Gastroesophageal sphincter (tissue), 4 donors: ENCODE measurements around the gene LAMA3. TPM values are rescaled to one million over a fixed set of nuclear protein-coding genes. Genes with fewer than 3 reads are reported as not detected.

Experiments
- ATAC-seq: fragments of 150-250 bp; one replicate; pipeline ENCODE4 v1.9.1; 2016; ENCODE audit warnings: mild to moderate bottlenecking, moderate library complexity
- H3K27ac ChIP-seq, 4 donors: fragments of 200-600 bp; sonication (generic) in 3 of 4; 1 replicate in 3 of 4; 2 replicates in 1 of 4; pipeline ENCODE4 v1.5.1; 2016 to 2019
- H3K27me3 ChIP-seq: fragments of 200-600 bp; sonication (generic); one replicate; pipeline ENCODE4 v1.5.1; 2019
- H3K36me3 ChIP-seq, 2 donors: fragments of 200-600 bp; sonication (generic); one replicate each; pipeline ENCODE4 v1.5.1; 2019; ENCODE audit warnings: control low read depth in 1 of 2
- H3K4me1 ChIP-seq, 3 donors: fragments of 200-600 bp; sonication (generic); 1 replicate in 2 of 3; 2 replicates in 1 of 3; pipeline ENCODE4 v1.5.1; 2016 to 2019; ENCODE audit warnings: control low read depth in 2 of 3
- H3K4me3 ChIP-seq, 2 donors: fragments of 200-600 bp; sonication (generic); one replicate each; pipeline ENCODE4 v1.5.1; 2019; ENCODE audit warnings: mild to moderate bottlenecking in 1 of 2, moderate library complexity in 1 of 2
- H3K9me3 ChIP-seq, 3 donors: fragments of 200-600 bp; sonication (generic); one replicate each; pipeline ENCODE4 v1.5.1; 2017 to 2019; ENCODE audit warnings: control low read depth in 2 of 3
- CTCF ChIP-seq, 4 experiments: fragments of 200-600 bp in 2 of 4; fragments of 450-650 bp in 2 of 4; sonication (generic) in 1 of 4; IDR thresholded peaks; one replicate each; pipeline ENCODE4 v1.5.1; 2017 to 2019; ENCODE audit warnings: antibody characterized with exemption in 4 of 4, mild to moderate bottlenecking in 2 of 4, moderate library complexity in 2 of 4
- EP300 ChIP-seq: sonication (generic); formaldehyde crosslinking; IDR thresholded peaks from one replicate; pipeline ENCODE4 v1.6.1; 2017; ENCODE audit warnings: antibody characterized with exemption, mild to moderate bottlenecking
- POLR2A ChIP-seq, 2 donors: fragments of 450-650 bp; IDR thresholded peaks; one replicate each; pipeline ENCODE4 v1.6.1; 2017; ENCODE audit warnings: antibody characterized with exemption in 2 of 2, mild to moderate bottlenecking in 2 of 2, moderate library complexity in 1 of 2
- POLR2AphosphoS5 ChIP-seq: sonication (generic); formaldehyde crosslinking; IDR thresholded peaks from one replicate; pipeline ENCODE4 v1.6.1; 2017; ENCODE audit warnings: antibody characterized with exemption
- WGBS, 2 donors: methylation state at CpG; one replicate each; pipeline ENCODE4 v1.1.5; 2018; ENCODE audit warnings: low coverage in 1 of 2; 5-methylcytosine and 5-hydroxymethylcytosine counted together
- total RNA-seq, 4 donors: library from RNA; depleted of rRNA; stranded (reverse); fragments of >200 nt; gene quantifications; one replicate each; pipeline ENCODE4 v1.1.0, GENCODE V29; 2016

LAMA3 gene
- total RNA-seq, 4 donors from 2014 or later = 8.3 to 13.5 (median 9.5) TPM

- H3K36me3 ChIP-seq = peaks cover 0 to 6% of the 10 kb centered on the region in 2 donors
- WGBS, 2 donors = 77 to 87% methylated on average over 3 to 7 of the region's 7 CpGs
- no peaks in the 10 kb centered on the region for H3K9me3 ChIP-seq
- H3K27ac ChIP-seq = peak overlapping the region in 2 of 4 donors; percentile 51 to 53
- H3K4me3 ChIP-seq = no peak overlapping the region
- no peak for TF ChIP-seq POLR2AphosphoS5
- TF ChIP-seq EP300 = no peak
- TF ChIP-seq POLR2A (IDR thresholded peaks at IDR 0.05) = no peak
- no peak for TF ChIP-seq CTCF (IDR thresholded peaks at IDR 0.05)
- no peak for ATAC-seq
- peaks cover 0 to 26% (median 0%) of the 10 kb centered on the region in 3 donors for H3K4me1 ChIP-seq
- no peaks in the 10 kb centered on the region for H3K27me3 ChIP-seq
These were observed 250.6 kb downstream of the LAMA3 start for GRCh38 chr18:23939896-23940295.

- Histone ChIP-seq H3K27me3 (no peaks in the 10 kb centered on the region), H3K27ac (peak overlapping the region in 1 of 4 donors; percentile 19), H3K4me1 (peaks cover 0 to 32% (median 0%) of the 10 kb centered on the region in 3 donors), H3K4me3 (no peak overlapping the region), H3K9me3 (no peaks in the 10 kb centered on the region), H3K36me3 (peaks cover 0 to 6% of the 10 kb centered on the region in 2 donors)
- TF ChIP-seq POLR2A (IDR thresholded peaks at IDR 0.05) (no peak), CTCF (IDR thresholded peaks at IDR 0.05) (no peak), POLR2AphosphoS5 (peak; percentile 11), EP300 (no peak)
- WGBS, 2 donors = 74 to 85% methylated on average over 3 of the region's 3 CpGs
- ATAC-seq = no peak
These were observed 252.5 kb downstream of the LAMA3 start for GRCh38 chr18:23941791-23942190.

GRCh38 chr18:23943104-23943503 is 253.9 kb downstream of the LAMA3 start:
- no peak for ATAC-seq
- Histone ChIP-seq H3K27ac (peak overlapping the region in 2 of 4 donors; percentile 74 to 78), H3K9me3 (no peaks in the 10 kb centered on the region), H3K27me3 (no peaks in the 10 kb centered on the region), H3K36me3 (peaks cover 0 to 6% of the 10 kb centered on the region in 2 donors), H3K4me3 (no peak overlapping the region), H3K4me1 (peaks cover 0 to 32% (median 0%) of the 10 kb centered on the region in 3 donors)
- TF ChIP-seq EP300 (no peak), POLR2AphosphoS5 (no peak), CTCF (IDR thresholded peaks at IDR 0.05) (no peak), POLR2A (IDR thresholded peaks at IDR 0.05) (no peak)
- WGBS, 2 donors = 72 to 100% methylated on average over 4 to 6 of the region's 6 CpGs

- TF ChIP-seq EP300 = no peak
- TF ChIP-seq POLR2AphosphoS5 = peak; percentile 93
- TF ChIP-seq CTCF (IDR thresholded peaks at IDR 0.05) = no peak
- no peak for TF ChIP-seq POLR2A (IDR thresholded peaks at IDR 0.05)
- 89 to 91% methylated on average over 5 to 7 of the region's 7 CpGs for WGBS, 2 donors
- H3K27ac ChIP-seq = peak overlapping the region in 3 of 4 donors; percentile 74 to 78 (median 78)
- H3K4me3 ChIP-seq = no peak overlapping the region
- H3K9me3 ChIP-seq = no peaks in the 10 kb centered on the region
- H3K27me3 ChIP-seq = no peaks in the 10 kb centered on the region
- H3K36me3 ChIP-seq = peaks cover 0 to 6% of the 10 kb centered on the region in 2 donors
- ATAC-seq = peak; percentile 58
- H3K4me1 ChIP-seq = peaks cover 0 to 29% (median 0%) of the 10 kb centered on the region in 3 donors
These were observed 254.8 kb downstream of the LAMA3 start for GRCh38 chr18:23943903-23944624.
